HT1080 (cell line): Measurements from ENCODE around the gene SH3PXD2A. TPM values are rescaled to one million over a fixed set of nuclear protein-coding genes. Genes with fewer than 3 reads are reported as not detected.
A peak's percentile ranks its signal among the peaks of the same experiment; 100 is the strongest.
"Not testable (repeated sequence)": the region's sequence is repeated elsewhere in the genome, so short reads cannot be mapped to it uniquely, and the experiment has no call there.

Experiments used
- DNase-seq: peaks from one replicate; pipeline ENCODE4 v3.0.0-alpha.2; 2015; ENCODE audit warnings: low read depth
- total RNA-seq: library from RNA; depleted of rRNA; stranded (reverse); fragments of >200 nt; shearing (Covaris generic); gene quantifications from 2 replicates; pipeline ENCODE4 v1.2.3, GENCODE V29; 2014

SH3PXD2A gene
- total RNA-seq, 1 experiment from 2014 or later = 5.8 TPM

DNA sequence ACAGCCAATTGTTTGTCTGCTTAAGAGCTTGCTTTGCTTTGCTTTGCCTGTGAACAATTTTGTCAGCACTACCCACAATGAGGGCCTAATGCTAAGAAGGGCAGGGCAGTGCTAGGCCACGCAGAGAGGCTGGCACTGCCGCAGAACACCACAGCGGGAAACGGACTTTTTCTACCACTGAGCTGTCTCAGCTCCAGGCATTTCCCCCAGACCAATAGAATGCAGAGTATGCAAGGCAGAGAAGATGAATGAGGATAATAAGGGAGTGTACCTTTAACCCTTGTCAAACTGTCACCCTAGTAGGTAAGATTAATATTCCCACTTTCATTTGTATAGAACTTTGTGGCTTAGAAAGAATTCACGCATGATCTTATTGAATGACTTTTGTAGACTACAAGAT, 104.5 kb downstream of the SH3PXD2A start:
- DNase-seq = no peak

DNA sequence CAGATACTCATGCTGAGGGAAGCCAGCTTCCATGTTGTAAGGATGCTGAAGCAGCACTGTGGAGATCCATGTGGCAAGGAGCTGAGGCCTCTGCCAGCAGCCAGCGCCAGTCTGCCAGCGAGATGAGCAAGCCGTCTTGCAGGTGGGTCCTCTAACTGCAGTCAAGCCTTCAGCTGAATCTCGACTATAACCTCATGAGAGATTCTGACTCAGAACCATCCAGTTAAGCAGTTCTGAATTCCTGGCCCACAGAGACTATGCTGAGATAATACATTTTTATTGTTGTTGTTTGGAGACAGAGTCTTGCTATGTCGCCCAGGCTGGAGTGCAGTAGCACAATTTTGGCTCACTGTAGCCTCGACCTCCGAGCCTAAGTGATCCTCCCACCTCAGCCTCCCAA, 105.6 kb downstream of the SH3PXD2A start:
- no peak for DNase-seq

DNA sequence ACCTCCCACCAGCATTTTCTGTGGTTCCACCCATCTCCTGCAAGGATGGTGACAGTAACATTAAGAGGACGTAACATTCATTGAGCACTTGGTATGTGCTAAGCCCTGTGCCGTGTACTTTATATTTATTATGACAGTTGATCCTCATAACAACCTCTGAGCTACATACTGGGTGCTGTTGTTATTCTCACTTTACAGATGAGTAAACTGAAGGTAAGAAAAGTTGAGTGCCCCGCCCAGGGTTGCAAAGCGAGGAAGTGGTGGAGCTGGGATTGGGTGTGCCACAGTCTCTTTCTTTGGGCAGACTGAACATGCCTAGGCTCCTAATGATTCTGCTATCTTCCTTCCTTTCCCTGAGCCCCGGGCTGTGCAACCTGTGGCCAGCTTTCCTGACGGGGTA, 107.4 kb downstream of the SH3PXD2A start:
- DNase-seq = no peak

DNA sequence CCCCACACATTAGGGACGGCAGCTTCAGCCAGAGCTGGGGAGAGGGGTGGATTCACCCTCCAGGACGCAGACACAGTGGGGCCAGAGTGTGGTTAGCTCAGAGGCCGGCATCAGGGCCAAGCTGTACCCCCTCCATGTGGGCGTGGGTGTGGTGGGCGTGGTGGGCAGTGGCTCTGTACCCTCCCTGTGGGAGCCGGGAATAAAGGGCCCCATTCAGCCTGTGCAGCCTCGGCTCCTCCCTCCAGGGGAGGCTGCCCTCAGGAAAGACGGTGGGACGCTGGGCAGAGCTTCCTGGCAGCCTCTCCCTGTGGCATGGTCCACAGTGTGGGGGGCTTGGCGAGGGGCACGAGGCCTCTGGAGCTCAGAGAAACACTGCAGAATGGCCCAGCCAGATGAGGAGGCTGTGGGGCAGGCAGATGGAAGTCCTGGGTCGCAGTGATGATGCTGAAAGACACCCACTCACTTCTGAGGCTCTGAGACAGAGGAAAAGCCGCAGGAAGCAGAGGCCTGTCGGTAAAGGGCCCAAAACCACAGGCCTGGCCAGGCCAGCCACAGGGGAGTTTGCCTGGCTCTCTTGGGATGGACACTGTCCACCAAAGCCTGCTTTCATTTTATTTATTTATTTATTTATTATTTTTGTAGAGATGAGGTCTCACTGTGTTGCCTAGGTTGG, 108.0 kb downstream of the SH3PXD2A start:
- no peak for DNase-seq

DNA sequence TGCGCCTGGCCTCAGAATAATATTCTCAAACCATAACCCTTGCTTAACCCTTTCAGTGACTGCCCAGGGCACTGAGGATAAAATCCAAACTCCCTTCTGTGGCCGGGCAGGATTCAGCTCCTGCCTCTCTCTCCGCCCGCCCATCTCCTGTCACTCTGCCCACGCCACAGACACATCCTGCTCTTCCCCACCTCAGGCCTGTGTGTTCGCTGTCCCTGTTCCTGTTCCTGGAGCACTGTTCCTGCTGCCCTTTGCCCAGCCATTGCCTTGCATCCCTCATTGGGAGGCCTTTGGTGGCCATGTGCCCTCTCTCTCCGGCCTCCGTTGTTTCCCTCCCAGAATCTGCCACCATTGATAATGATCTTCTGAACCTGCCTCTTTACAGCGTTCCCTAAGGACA, 108.8 kb downstream of the SH3PXD2A start:
- DNase-seq = no peak

DNA sequence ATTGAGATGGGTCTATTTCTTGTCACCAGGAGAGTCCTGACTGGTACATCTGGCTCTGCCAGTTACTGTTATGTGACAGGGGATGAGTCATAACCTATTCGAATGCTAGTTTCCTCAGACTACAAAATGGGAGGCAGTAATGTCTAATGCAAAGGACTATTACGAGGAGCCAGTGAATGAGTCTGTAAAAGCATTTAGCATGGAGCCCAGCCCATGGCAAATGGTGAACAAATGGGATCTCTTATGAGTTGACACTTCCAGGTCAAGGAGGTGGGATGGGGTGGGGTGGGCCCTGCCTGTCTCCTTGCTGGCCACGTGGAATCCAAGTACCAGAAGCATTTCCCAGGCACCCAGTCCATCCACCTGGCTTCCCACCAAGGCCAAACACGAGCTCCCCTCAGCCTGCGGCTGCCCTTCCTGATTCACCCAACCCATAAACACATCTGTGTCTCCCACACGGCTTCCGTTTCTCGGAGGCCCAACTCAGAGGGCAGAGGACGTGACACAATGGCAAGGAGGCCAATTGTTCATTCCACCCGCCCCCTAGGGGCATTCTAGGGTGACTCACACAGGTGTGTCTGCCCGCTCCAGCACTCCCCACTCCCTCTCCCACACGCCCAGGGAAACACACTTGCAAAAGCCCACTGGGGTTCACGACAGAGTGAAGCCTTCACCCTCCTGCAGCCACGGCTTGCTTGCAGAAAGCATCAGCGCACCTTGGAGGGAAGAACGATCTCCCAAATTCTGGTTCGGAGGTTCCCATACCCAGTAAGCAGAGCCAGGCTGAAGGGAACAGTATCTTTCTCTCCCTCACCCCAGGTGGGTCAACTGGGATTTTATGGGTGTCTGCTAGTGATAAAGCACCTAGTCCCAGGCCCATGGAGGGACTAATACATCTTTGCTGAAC, 109.8 kb downstream of the SH3PXD2A start:
- peak; percentile 94 for DNase-seq

DNA sequence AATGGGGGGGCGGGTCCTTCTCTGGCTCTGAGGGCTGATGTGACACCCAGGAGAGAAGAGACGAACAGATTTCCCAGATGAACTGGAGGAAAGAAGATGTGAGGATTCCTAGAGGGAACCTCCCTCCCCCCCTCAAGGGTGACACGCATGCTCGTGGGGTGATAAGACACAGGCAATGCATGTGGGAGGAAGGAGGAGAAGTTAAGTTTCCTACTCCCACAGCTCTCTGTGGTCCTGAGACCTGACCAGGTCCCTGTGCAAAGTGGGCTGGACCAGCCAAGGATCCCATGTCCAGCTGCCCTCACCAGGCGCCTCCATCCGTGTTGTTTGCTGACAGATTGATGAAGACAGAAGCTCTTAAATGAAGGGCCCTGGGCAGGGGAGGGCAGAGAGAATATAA, 112.6 kb downstream of the SH3PXD2A start:
- DNase-seq = no peak

DNA sequence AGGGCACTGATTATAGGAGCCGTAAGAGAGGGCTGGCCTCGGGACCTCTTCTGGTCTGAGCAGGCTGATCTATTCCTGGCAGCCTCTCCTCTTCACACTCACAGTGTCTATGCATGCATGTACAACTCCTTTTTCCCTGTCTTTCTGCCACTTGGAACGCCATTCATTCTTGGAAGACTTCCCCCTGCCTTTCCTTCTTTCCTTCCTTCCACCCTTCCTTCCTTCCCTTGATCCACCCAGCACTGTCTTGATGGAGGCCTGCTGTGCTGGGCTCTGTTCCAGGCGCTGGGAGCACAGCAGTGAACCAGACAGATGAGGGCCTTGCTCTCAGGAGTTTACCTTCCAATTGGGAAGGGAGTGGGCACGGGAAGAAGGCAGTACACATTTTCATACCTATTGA, 114.8 kb downstream of the SH3PXD2A start:
- no peak for DNase-seq

DNA sequence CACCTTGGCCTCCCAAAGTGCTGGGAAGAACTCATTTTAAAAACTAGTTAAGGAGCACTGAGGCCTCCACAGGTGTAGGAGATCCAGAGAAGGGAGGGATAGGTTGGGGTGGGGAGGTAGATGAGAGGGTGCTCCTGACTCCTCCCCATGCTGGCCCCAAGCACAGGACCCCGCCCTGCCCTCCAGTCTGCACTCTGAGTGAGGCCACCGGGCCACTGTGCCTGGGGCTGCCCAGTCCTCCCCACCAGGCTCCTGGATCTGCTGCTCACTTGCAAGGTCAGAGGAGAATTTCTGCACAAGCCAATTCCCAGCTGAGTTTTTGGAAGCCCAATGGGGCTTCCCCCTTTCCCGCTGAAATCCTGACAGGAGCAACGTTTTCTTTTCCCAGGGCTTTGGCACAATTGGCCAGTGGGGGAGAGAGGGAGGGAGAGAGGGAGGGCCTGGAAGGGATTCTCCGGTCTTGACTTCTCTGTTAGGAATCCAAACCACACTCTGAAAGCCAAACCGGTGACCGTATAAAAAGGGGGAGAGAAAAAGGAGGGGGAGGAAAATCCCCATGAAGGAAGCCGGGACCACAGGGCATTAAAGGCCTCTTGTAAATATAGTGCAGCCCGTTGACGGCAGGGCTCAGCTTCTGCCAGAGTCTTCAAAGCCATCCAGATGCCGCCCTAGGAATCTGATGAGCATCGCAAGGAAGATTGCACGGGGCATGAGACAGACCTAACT, 116.2 kb downstream of the SH3PXD2A start:
- DNase-seq = peak; percentile 98

DNA sequence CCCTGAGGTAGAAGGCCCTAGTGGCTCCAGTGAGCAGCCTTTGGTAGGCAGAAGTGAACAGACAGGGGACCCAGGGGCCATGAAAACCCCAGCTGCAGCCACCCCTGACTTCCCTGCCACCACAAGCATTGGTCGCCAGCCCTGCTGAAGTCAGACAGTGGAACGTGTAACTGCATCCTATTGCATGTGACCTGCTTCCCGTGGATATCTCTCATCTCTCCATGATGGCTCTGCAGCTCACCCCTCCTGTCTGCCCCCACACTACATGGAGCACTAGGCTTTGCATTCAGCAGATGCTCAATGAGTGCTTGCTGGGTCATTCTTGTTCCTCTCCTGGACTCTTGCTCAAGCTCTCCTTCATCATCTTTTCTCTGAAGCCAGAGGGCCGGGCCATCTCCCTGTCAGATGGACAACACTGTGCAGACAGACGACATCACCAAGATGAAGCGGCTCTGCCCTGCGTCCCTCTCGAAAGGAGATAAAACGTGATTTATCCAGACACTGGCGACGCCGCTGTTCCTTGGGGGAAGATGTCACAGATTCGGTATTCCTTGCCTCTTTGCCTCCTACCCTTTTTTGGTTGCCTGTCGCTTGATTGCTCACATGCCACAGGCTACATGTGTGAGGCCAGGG, 117.5 kb downstream of the SH3PXD2A start:
- no peak for DNase-seq

DNA sequence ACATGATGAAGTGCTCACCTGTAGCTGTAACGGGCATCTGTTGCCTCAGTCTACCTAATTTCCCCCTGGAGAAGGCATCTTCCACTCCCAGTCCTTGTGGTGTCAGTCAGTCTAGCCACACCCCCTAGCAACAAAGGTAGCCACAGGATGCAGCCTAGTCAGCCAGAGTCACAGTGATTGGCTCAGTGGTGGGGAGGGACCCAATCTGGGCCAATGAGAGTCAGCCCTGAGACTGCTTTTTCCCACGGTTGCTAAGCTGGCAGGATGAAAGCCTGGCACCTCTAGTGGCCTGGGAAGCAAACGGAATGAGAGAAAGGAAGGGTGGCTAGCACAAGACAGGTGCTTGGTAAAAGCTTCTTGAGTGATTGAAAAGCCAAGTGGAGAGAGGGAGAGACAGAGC, 118.6 kb downstream of the SH3PXD2A start:
- DNase-seq = peak; percentile 68

DNA sequence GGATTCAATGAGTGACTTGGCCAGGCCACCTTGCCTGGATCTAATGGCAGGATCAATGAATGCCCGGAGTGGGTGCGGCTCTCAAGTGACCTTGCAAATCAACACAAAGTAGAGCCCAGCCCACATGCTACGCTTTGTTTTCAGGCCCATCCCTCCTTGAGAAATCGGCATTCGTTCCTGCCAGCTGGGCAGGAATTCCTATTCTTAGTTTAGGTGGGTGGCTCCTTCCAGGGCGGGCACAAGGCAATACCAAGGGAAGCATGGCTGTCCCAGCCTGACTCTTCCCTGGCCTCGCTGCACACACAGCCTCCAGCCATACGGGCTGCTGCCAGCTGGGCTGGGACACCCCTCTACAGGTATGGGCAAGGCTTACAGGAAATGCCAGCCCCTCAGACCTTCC, 119.3 kb downstream of the SH3PXD2A start:
- no peak for DNase-seq

DNA sequence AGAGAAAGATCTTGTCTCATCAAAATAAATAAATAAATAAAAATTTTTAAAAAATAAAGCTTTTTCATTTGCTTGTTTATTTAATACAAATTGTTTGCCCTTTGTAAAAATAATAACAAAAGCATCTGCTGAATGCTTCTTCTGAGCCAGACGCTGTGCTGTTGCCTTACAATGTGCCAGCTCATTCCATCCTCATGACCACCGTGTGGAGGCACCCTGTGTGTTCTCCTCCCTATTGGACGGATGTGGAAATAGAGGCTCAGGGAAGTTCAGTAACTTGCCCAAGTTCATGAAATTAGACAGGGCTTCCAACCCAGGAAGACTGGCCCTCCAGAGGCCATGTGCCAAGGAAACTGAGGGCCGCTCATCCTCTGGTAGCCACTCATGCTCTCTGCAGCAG, 120.6 kb downstream of the SH3PXD2A start:
- DNase-seq = no peak

DNA sequence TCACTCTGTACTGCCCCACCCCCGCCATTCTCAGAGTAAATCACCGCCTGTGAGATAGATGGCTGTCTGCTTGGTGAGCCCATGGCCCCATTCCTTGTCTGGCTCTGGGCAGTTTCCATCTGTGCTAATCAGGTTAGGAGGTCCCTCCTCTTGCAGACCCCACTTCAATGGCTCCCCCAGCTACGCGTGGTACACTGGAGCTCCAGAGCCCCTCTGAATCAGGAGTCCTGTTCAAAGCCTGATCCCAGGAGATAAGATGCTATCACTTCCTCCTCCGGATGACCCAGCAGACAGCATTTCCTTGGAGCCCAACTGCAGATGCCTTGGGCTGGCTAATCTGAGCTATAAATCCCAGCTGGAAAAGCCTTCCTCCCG, 122.3 kb downstream of the SH3PXD2A start:
- no peak for DNase-seq

DNA sequence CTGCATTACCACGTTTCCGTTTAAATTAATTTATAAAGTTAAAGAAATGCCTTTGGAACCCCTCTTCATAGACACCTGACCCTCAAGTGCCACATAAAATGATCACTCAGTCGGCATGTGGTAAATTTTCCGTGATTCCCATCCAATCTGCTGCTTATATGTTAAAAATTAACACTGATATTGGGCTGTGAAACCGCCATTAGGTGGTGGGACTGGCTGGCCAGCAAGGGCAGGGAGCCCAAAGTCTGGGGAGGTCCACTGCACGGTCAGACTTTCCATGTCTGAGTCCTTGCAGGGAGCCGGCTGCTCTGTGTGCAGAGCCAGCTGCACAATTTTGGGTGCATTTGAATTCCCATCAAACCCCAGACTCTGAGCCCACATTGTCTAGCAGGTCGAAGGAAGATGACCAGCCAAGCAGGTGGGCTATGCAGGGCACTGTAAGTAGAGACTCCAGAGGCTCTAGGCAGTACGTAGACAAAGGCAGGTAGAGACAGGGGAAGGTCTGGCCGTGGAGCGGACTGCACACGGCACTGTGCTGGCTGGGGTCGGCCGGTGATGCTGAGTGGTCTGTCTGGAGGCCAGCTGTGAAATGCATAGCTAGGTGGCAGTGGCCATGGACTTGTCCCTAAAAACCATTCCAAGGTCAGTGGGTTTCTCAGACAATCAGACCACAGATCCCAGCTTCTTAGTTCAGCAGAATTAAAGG, 122.9 kb downstream of the SH3PXD2A start:
- DNase-seq = no peak

DNA sequence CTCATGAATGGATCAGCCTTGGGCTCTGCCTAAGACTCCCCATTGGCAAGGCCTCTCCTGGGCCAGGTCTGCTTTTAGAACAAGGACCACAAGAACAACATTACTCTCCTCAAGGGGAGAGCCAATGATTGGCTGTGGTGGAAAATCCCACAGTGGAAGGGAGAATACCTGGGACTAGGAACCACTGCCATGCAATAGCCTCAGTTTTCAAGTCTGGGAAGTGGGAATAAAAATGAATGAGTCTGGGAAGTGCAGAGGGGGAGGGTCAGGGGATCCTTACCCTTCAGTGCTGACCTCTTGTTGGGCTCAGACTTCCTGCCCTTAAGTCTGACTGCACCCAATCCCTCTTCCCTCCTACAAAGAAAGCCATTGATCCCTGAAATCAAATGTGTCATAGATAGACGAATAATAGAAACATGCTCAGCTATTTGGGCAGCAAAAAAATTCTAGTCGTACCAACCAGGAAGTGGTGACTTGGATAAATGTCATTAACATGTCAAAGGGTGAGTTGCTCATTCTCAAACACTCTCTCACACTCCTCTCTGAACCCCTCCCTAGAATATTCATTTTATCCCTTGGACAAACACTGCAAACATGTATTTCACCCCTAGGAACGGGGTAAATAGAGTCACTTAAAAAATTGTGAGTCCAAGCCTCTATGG, 123.6 kb downstream of the SH3PXD2A start:
- DNase-seq = peak; percentile 64

DNA sequence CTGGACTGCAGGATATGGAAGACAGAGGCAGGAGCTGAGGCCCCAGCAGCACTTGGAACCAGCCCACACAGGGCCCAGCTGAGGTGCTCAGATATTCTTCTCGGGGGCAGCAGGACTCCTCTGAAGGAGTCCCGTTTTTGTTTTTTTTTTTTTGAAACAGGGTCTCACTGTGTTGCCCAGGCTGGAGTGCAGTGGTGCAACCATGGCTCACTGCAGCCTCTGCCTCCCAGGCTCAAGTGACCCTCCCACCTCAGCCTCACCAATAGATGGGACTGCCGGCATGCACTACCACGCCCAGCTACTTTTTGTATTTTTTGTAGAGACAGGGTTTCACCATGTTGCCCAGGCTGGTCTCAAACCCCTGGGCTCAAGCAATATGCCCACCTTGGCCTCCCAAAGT, 124.3 kb downstream of the SH3PXD2A start:
- not testable (repeated sequence) for DNase-seq

DNA sequence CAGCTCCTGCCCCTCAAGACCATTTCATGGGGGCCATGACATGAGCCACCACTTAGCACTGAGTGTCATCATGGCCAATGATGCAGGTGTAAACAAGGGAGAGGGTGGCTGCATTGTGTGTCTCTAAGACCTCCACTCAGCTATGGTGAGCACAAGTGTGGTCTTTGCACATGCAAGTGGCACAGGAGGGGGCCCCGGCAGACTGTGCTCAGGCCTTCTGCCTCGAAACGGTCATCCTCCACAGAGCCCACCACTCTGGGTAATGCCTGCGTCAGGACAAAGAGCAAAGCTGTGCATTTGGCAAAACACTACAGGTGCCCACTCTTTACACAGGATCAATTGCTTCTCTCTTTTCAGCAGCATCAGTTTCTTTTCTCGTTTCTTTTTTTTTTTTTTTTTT, 125.5 kb downstream of the SH3PXD2A start:
- DNase-seq = no peak

DNA sequence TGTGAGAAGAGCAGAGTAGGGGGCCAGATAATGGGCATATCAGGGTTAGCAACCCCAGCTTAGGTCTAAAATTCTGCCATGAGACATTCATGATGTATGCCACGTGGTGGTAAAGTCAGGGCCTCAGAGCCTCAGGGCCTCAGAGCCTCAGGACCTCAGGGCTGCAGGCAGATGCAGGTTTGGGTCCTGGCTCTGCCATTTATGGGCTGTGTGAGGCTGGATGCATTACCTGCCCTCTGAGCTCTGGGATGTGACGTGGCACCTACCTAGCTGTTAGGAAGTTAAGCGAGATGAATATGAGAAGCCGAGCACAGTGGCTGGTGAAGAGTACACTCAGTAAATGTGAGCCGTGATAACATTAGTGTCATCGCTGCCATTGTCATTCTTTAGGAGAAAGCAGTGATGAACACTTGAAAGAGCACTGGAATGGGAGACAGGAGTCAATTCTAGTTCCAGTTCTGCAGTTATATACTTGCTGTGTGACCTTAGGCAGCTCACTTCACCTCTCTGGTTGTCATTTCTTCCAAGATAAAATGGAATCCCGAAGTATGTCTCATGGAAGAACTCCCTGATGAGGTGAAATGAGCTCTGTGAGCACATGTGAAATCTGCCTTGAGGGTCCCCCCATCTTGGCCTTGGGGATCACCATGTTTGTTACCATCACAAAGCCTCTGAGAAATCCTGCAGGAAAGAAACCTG, 127.2 kb downstream of the SH3PXD2A start:
- no peak for DNase-seq

DNA sequence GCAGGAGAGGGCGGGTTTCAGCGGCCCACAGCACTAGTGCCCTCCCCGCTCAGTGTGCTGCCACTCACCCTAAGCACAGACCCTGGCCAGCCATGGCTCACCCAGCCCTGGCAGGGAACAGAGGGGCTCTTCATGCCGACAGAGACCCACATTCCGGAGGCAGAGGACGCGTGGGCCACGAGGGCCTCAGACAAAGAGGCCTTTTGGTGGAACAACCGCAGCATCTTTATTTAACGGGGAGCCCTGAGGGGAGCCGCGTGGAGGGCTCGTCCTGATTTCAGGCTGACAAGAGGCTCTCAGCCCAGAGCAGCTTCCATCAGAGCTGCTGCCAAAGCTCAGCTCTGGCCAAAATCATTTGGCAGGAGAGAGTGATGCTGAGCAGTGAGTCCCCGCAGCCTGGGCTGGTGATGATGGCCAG, 127.8 kb downstream of the SH3PXD2A start:
- no peak for DNase-seq
